ENCODE data around the gene ZNF22. TPM values are rescaled to one million over a fixed set of nuclear protein-coding genes. Genes with fewer than 3 reads are reported as not detected.

The ZNF22 gene
- total RNA-seq, 1 donor from 2014 or later: 21.6 TPM

GRCh38 chr10:44990965-44991364, 9.8 kb upstream of the ZNF22 start:
- H3K36me3 Mint-ChIP-seq (ENCODE audit: low read depth): peaks cover 17% of the 10 kb centered on the region
- H3K4me1 Mint-ChIP-seq (ENCODE audit: low read depth): peaks cover 69% of the 10 kb centered on the region
- no peak for TF ChIP-seq CTCF (IDR thresholded peaks at IDR 0.05)
- DNase-seq (ENCODE audit: low spot score): peak; percentile 68
- H3K4me3 Mint-ChIP-seq (ENCODE audit: unreplicated experiment): no peak overlapping the region
- no peaks in the 10 kb centered on the region for H3K27me3 Mint-ChIP-seq (ENCODE audit: low read depth)
- H3K9me3 Mint-ChIP-seq (ENCODE audit: low read depth): no peaks in the 10 kb centered on the region
- H3K27ac Mint-ChIP-seq (ENCODE audit: unreplicated experiment): no peak overlapping the region

GRCh38 chr10:44991571-44991970, 9.2 kb upstream of the ZNF22 start:
- Mint-ChIP-seq H3K27me3 (ENCODE audit: low read depth) (no peaks in the 10 kb centered on the region), H3K27ac (ENCODE audit: unreplicated experiment) (peak overlapping the region; percentile 66), H3K4me1 (ENCODE audit: low read depth) (peaks cover 69% of the 10 kb centered on the region), H3K36me3 (ENCODE audit: low read depth) (peaks cover 17% of the 10 kb centered on the region), H3K4me3 (ENCODE audit: unreplicated experiment) (no peak overlapping the region), H3K9me3 (ENCODE audit: low read depth) (no peaks in the 10 kb centered on the region)
- TF ChIP-seq CTCF (IDR thresholded peaks at IDR 0.05): no peak
- DNase-seq (ENCODE audit: low spot score): no peak

- Mint-ChIP-seq H3K27me3 (ENCODE audit: low read depth) (no peaks in the 10 kb centered on the region), H3K4me1 (ENCODE audit: low read depth) (peaks cover 69% of the 10 kb centered on the region)
- DNase-seq (ENCODE audit: low spot score): peak; percentile 84
These were observed 8.5 kb upstream of the ZNF22 start for GRCh38 chr10:44992070-44992731.

GRCh38 chr10:44992732-44993225, 7.9 kb upstream of the ZNF22 start:
- Mint-ChIP-seq H3K36me3 (ENCODE audit: low read depth) (peaks cover 17% of the 10 kb centered on the region), H3K27me3 (ENCODE audit: low read depth) (no peaks in the 10 kb centered on the region), H3K9me3 (ENCODE audit: low read depth) (no peaks in the 10 kb centered on the region), H3K4me3 (ENCODE audit: unreplicated experiment) (no peak overlapping the region), H3K4me1 (ENCODE audit: low read depth) (peaks cover 65% of the 10 kb centered on the region), H3K27ac (ENCODE audit: unreplicated experiment) (no peak overlapping the region)
- TF ChIP-seq CTCF (IDR thresholded peaks at IDR 0.05): no peak
- DNase-seq (ENCODE audit: low spot score): no peak

More at GRCh38 chr10:44992070-44992731, 8.5 kb upstream of the ZNF22 start:
- Mint-ChIP-seq H3K36me3 (ENCODE audit: low read depth) (peaks cover 17% of the 10 kb centered on the region), H3K4me3 (ENCODE audit: unreplicated experiment) (no peak overlapping the region), H3K27ac (ENCODE audit: unreplicated experiment) (no peak overlapping the region), H3K9me3 (ENCODE audit: low read depth) (no peaks in the 10 kb centered on the region)
- TF ChIP-seq CTCF (IDR thresholded peaks at IDR 0.05): no peak

- no peaks in the 10 kb centered on the region for H3K27me3 Mint-ChIP-seq (ENCODE audit: low read depth)
- peaks cover 64% of the 10 kb centered on the region for H3K4me1 Mint-ChIP-seq (ENCODE audit: low read depth)
- H3K9me3 Mint-ChIP-seq (ENCODE audit: low read depth): no peaks in the 10 kb centered on the region
- H3K36me3 Mint-ChIP-seq (ENCODE audit: low read depth): peaks cover 17% of the 10 kb centered on the region
- TF ChIP-seq CTCF (IDR thresholded peaks at IDR 0.05): no peak
- H3K27ac Mint-ChIP-seq (ENCODE audit: unreplicated experiment): peak overlapping the region; percentile 88
- DNase-seq (ENCODE audit: low spot score): peak; percentile 84
- H3K4me3 Mint-ChIP-seq (ENCODE audit: unreplicated experiment): no peak overlapping the region
These were observed 7.3 kb upstream of the ZNF22 start for GRCh38 chr10:44993226-44993921.
